ENCODE results near the gene FHIP1A. TPM values are rescaled to one million over a fixed set of nuclear protein-coding genes. Genes with fewer than 3 reads are reported as not detected.

FHIP1A gene
- total RNA-seq, 1 donor = under 0.01 TPM

- no peak for DNase-seq (ENCODE audit: low read depth)
- H3K4me3 ChIP-seq (ENCODE audit: low read depth, low read length) = no peak overlapping the region
- TF ChIP-seq CTCF (IDR thresholded peaks at IDR 0.05; ENCODE audit: insufficient read depth, low read depth, low read length) = no peak
Observed at GRCh38 chr4:151436093-151436518, 27.1 kb downstream of the FHIP1A start.

- no peak for DNase-seq (ENCODE audit: low read depth)
- no peak for TF ChIP-seq CTCF (IDR thresholded peaks at IDR 0.05; ENCODE audit: insufficient read depth, low read depth, low read length)
- H3K4me3 ChIP-seq (ENCODE audit: low read depth, low read length) = no peak overlapping the region
Observed at GRCh38 chr4:151437505-151437904, 28.5 kb downstream of the FHIP1A start.

GRCh38 chr4:151438154-151438553 is 29.2 kb downstream of the FHIP1A start:
- no peak overlapping the region for H3K4me3 ChIP-seq (ENCODE audit: low read depth, low read length)
- DNase-seq (ENCODE audit: low read depth) = no peak
- no peak for TF ChIP-seq CTCF (IDR thresholded peaks at IDR 0.05; ENCODE audit: insufficient read depth, low read depth, low read length)

GRCh38 chr4:151439320-151439719 is 30.3 kb downstream of the FHIP1A start:
- H3K4me3 ChIP-seq (ENCODE audit: low read depth, low read length) = no peak overlapping the region
- DNase-seq (ENCODE audit: low read depth) = no peak
- no peak for TF ChIP-seq CTCF (IDR thresholded peaks at IDR 0.05; ENCODE audit: insufficient read depth, low read depth, low read length)

- H3K4me3 ChIP-seq (ENCODE audit: low read depth, low read length) = no peak overlapping the region
- TF ChIP-seq CTCF (IDR thresholded peaks at IDR 0.05; ENCODE audit: insufficient read depth, low read depth, low read length) = no peak
- no peak for DNase-seq (ENCODE audit: low read depth)
Observed at GRCh38 chr4:151442002-151442401, 33.0 kb downstream of the FHIP1A start.

- H3K4me3 ChIP-seq (ENCODE audit: low read depth, low read length) = no peak overlapping the region
- no peak for DNase-seq (ENCODE audit: low read depth)
- TF ChIP-seq CTCF (IDR thresholded peaks at IDR 0.05; ENCODE audit: insufficient read depth, low read depth, low read length) = no peak
Observed at GRCh38 chr4:151443247-151443646, 34.3 kb downstream of the FHIP1A start.

GRCh38 chr4:151443752-151444151 is 34.8 kb downstream of the FHIP1A start:
- TF ChIP-seq CTCF (IDR thresholded peaks at IDR 0.05; ENCODE audit: insufficient read depth, low read depth, low read length) = no peak
- DNase-seq (ENCODE audit: low read depth) = no peak
- H3K4me3 ChIP-seq (ENCODE audit: low read depth, low read length) = no peak overlapping the region

Data from fibroblast of villous mesenchyme (primary cell).